ENCODE measurements around the gene AMN1. TPM values are rescaled to one million over a fixed set of nuclear protein-coding genes. Genes with fewer than 3 reads are reported as not detected.
A peak's percentile ranks its signal among the peaks of the same experiment; 100 is the strongest.

AMN1 gene
- total RNA-seq, 2 experiments from 2014 or later = 12.6 to 20.1 TPM

DNA sequence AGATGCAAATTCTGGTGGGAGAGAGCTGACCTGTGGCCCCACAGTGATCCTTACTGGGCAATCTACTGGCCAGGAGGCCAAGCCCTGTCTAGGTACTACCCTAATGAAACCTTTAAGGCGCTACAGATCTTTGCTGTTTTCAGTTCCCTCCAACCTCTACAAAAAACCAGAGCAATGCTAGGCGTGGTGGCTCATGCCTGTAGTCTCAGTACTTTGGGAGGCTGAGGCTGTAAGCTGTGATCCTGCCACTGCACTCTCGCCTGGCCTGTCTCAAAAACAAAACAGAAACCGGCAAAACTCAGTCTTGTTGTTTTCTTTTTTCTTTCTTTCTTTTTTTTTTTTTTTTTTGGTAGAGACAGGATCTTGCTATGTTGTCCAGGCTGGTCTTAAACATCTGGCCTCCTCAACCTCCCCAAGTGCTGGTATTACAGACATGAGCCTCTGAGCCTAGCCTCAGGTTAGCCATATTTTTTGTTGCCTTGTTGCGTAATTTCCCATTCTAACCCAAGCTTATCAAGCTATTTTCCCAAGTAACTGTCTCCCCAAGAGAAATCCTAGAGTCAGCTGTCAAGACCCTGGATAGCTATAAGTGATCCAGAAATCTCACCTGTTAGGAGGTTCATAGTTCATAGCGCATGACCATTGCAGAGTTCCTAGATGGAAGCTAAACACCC, 66.5 kb downstream of the AMN1 start:
- no TSS peak for BruUV-seq (replicated peaks)
- no peak overlapping the region for H3K27ac ChIP-seq (ENCODE audit: low read depth, low read length, poor library complexity, severe bottlenecking)
- POLR2A ChIA-PET = interaction anchor here (0.6 to 0.8 kb wide), 4 partner anchors 59 to 407 kb away, joined by 3 to 4 read pairs (median 3); no protein-coding TSS in a partner anchor

GRCh38 chr12:31659087-31659942, 69.5 kb downstream of the AMN1 start, which contains the start of gene ETFBKMT:
ETFBKMT (plus strand) TSS chr12:31659688; CDS start chr12:31661954, 2,266 bp downstream.
- H3K4me2 ChIP-seq (ENCODE audit: low read length) = peak within 1 kb of the TSS; percentile 93
- no peaks in the 10 kb centered on the region; the same call in 1 of the 2 replicates for H3K36me3 ChIP-seq (ENCODE audit: insufficient read depth, low read length)
- TF ChIP-seq EZH2phosphoT487 (IDR thresholded peaks at IDR 0.05; ENCODE audit: borderline replicate concordance, low read depth, low read length) = no peak
- peak; percentile 65 for TF ChIP-seq CTCF (conservative IDR thresholded peaks at IDR 0.05; ENCODE audit: low read length)
- no peaks in the 10 kb centered on the region for H3K79me2 ChIP-seq (ENCODE audit: insufficient read depth, low read depth, low read length)
- peak; percentile 99 for DNase-seq (ENCODE audit: low spot score)
- H3K9me3 ChIP-seq (ENCODE audit: low read length) = no peaks in the 10 kb centered on the region; the same call in 1 of the 2 replicates
- ChIA-PET CTCF (ENCODE audit: unreplicated experiment) (interaction anchor here (0.6 to 1.0 kb wide), 2 partner anchors 14 to 1096 kb away, joined by 3 read pairs; partner anchors contain the start of gene YARS2), POLR2A (interaction anchor here (0.6 to 1.1 kb wide), 6 partner anchors 21 to 1303 kb away, joined by 3 to 5 read pairs (median 3); no protein-coding TSS in a partner anchor)
- no peaks in the 10 kb centered on the region for H4K20me1 ChIP-seq (ENCODE audit: insufficient read depth, low read length)
- intact Hi-C loops (cut with micrococcal nuclease; ENCODE audit: unreplicated experiment) = loop anchor here (1.0 to 10.0 kb wide), 8 partner anchors 69 to 795 kb away; partner anchors contain the start of gene FGD4
- H2AFZ ChIP-seq (ENCODE audit: low read length) = peak within 1 kb of the TSS; percentile 91
- no peaks in the 10 kb centered on the region for H3K9me2 ChIP-seq (ENCODE audit: insufficient read depth, low read length)
- peaks cover 20% of the 10 kb centered on the region for H3K4me1 ChIP-seq (ENCODE audit: insufficient read depth, low read length, poor library complexity, severe bottlenecking)
- peak within 1 kb of the TSS; percentile 86 for H3K27ac ChIP-seq (ENCODE audit: low read depth, low read length, poor library complexity, severe bottlenecking)
- TSS peak; percentile 91 for BruUV-seq (replicated peaks)
- H3K4me3 ChIP-seq (ENCODE audit: low read depth, low read length, poor library complexity, severe bottlenecking) = peak within 1 kb of the TSS; percentile 86

More for the DNA sequence above, 66.5 kb downstream of the AMN1 start:
- H3K36me3 ChIP-seq (ENCODE audit: insufficient read depth, low read length) = no peaks in the 10 kb centered on the region; the same call in 1 of the 2 replicates
- no peak overlapping the region for H3K4me3 ChIP-seq (ENCODE audit: low read depth, low read length, poor library complexity, severe bottlenecking)
- intact Hi-C loops (cut with micrococcal nuclease; ENCODE audit: unreplicated experiment) = no loop called here
- H2AFZ ChIP-seq (ENCODE audit: low read length) = no peak overlapping the region
- H4K20me1 ChIP-seq (ENCODE audit: insufficient read depth, low read length) = no peaks in the 10 kb centered on the region
- TF ChIP-seq EZH2phosphoT487 (IDR thresholded peaks at IDR 0.05; ENCODE audit: borderline replicate concordance, low read depth, low read length) (no peak), CTCF (conservative IDR thresholded peaks at IDR 0.05; ENCODE audit: low read length) (no peak)
- DNase-seq (ENCODE audit: low spot score) = no peak
- no peaks in the 10 kb centered on the region for H3K9me2 ChIP-seq (ENCODE audit: insufficient read depth, low read length)
- H3K4me2 ChIP-seq (ENCODE audit: low read length) = no peak overlapping the region
- no peaks in the 10 kb centered on the region for H3K79me2 ChIP-seq (ENCODE audit: insufficient read depth, low read depth, low read length)
- CTCF ChIA-PET (ENCODE audit: unreplicated experiment) = interaction anchor here (1.1 to 1.5 kb wide), 2 partner anchors 9 to 20 kb away, joined by 3 to 5 read pairs; no protein-coding TSS in a partner anchor
- peaks cover under 1% of the 10 kb centered on the region; the same call in 1 of the 2 replicates for H3K9me3 ChIP-seq (ENCODE audit: low read length)
- H3K4me1 ChIP-seq (ENCODE audit: insufficient read depth, low read length, poor library complexity, severe bottlenecking) = peaks cover 20% of the 10 kb centered on the region
